ENCODE measurements around the gene EPHA10.

DNA sequence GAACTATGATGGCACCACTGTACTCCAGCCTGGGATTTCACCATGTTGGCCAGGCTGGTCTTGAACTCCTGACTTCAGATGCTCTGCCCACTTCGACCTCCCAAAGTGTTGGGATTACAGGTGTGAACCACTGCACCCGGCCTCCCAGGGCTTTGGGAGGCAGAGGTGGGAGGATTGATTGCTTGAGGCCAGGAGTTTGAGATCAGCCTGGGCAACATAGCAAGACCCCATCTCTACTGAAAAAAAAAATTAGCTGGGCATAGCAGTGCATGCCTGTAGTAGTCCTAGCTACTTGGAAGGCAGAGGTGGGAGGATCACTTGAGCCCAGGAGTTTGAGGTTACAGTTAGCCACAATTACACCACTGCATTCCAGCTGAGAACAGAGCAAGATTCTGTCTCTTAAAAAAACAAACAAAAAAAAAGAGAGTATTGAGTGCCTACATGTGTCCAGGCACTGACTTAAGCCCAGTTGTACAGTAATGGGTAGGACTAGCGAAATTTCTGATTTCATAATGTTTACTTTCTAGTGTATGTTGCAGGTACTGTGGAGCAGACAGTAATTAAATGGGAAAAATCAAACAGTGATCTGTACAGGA is 32.9 kb upstream of the EPHA10 start:
- TF ChIP-seq FOXA1 (IDR thresholded peaks at IDR 0.05) (no peak), JUND (IDR thresholded peaks at IDR 0.05) (no peak), YY1 (IDR thresholded peaks at IDR 0.05) (no peak), SP1 (IDR thresholded peaks at IDR 0.05) (no peak), HNF4A (conservative IDR thresholded peaks at IDR 0.05) (no peak)
- TF ChIP-seq, protein P1, sequence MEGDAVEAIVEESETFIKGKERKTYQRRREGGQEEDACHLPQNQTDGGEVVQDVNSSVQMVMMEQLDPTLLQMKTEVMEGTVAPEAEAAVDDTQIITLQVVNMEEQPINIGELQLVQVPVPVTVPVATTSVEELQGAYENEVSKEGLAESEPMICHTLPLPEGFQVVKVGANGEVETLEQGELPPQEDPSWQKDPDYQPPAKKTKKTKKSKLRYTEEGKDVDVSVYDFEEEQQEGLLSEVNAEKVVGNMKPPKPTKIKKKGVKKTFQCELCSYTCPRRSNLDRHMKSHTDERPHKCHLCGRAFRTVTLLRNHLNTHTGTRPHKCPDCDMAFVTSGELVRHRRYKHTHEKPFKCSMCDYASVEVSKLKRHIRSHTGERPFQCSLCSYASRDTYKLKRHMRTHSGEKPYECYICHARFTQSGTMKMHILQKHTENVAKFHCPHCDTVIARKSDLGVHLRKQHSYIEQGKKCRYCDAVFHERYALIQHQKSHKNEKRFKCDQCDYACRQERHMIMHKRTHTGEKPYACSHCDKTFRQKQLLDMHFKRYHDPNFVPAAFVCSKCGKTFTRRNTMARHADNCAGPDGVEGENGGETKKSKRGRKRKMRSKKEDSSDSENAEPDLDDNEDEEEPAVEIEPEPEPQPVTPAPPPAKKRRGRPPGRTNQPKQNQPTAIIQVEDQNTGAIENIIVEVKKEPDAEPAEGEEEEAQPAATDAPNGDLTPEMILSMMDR (IDR thresholded peaks at IDR 0.05; ENCODE audit: low read depth, low read length, missing input control): no peak
- TF ChIP-seq, protein P2, sequence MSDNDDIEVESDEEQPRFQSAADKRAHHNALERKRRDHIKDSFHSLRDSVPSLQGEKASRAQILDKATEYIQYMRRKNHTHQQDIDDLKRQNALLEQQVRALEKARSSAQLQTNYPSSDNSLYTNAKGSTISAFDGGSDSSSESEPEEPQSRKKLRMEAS (IDR thresholded peaks at IDR 0.05): no peak
- TF ChIP-seq, protein P3, sequence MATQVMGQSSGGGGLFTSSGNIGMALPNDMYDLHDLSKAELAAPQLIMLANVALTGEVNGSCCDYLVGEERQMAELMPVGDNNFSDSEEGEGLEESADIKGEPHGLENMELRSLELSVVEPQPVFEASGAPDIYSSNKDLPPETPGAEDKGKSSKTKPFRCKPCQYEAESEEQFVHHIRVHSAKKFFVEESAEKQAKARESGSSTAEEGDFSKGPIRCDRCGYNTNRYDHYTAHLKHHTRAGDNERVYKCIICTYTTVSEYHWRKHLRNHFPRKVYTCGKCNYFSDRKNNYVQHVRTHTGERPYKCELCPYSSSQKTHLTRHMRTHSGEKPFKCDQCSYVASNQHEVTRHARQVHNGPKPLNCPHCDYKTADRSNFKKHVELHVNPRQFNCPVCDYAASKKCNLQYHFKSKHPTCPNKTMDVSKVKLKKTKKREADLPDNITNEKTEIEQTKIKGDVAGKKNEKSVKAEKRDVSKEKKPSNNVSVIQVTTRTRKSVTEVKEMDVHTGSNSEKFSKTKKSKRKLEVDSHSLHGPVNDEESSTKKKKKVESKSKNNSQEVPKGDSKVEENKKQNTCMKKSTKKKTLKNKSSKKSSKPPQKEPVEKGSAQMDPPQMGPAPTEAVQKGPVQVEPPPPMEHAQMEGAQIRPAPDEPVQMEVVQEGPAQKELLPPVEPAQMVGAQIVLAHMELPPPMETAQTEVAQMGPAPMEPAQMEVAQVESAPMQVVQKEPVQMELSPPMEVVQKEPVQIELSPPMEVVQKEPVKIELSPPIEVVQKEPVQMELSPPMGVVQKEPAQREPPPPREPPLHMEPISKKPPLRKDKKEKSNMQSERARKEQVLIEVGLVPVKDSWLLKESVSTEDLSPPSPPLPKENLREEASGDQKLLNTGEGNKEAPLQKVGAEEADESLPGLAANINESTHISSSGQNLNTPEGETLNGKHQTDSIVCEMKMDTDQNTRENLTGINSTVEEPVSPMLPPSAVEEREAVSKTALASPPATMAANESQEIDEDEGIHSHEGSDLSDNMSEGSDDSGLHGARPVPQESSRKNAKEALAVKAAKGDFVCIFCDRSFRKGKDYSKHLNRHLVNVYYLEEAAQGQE (IDR thresholded peaks at IDR 0.05): no peak

Measured in liver (tissue), 3 donors.